Mesendoderm (in vitro differentiated cells): ENCODE results near the gene CLSTN2.

Experiments used
- DNase-seq: peaks from one replicate; pipeline ENCODE4 v3.0.0; 2013
- H2AK5ac ChIP-seq: 2 replicates; pipeline ENCODE4 v1.6.1; 2013; ENCODE audit warnings: low read length, inconsistent platforms
- H2BK120ac ChIP-seq: 2 replicates; pipeline ENCODE4 v1.6.1; 2013; ENCODE audit warnings: low read depth, mild to moderate bottlenecking, low read length, moderate library complexity, mixed read lengths
- H2BK15ac ChIP-seq: replicated peaks from 2 replicates; pipeline ENCODE4 v1.6.1; 2013; ENCODE audit warnings: low read depth, mild to moderate bottlenecking, moderate library complexity
- H2BK5ac ChIP-seq: 2 replicates; pipeline ENCODE4 v1.6.1; 2013; ENCODE audit warnings: low read length, inconsistent platforms
- H3K18ac ChIP-seq: 2 replicates; pipeline ENCODE4 v1.6.1; 2013; ENCODE audit warnings: mild to moderate bottlenecking, low read length, mixed read lengths
- H3K23ac ChIP-seq: one replicate; pipeline ENCODE4 v1.6.1; 2013; ENCODE audit warnings: low read length
- H3K27ac ChIP-seq: 2 replicates; pipeline ENCODE4 v1.5.1; 2013; ENCODE audit warnings: low read depth, mild to moderate bottlenecking, inconsistent platforms, low read length, moderate library complexity
- H3K27me3 ChIP-seq: 2 replicates; pipeline ENCODE4 v1.6.1; 2013; ENCODE audit warnings: low read length, control low read depth, mild to moderate bottlenecking, inconsistent platforms; ENCODE audit not compliant: insufficient read depth, poor library complexity
- H3K36me3 ChIP-seq: 2 replicates; pipeline ENCODE4 v1.6.1; 2013; ENCODE audit warnings: low read length, inconsistent platforms; ENCODE audit not compliant: control insufficient read depth, insufficient read depth
- H3K4ac ChIP-seq: one replicate; pipeline ENCODE4 v1.6.1; 2013; ENCODE audit warnings: low read depth, mild to moderate bottlenecking, low read length, moderate library complexity
- H3K4me1 ChIP-seq: 2 replicates; pipeline ENCODE4 v1.6.1; 2013; ENCODE audit warnings: low read depth, low read length, inconsistent platforms; ENCODE audit not compliant: control insufficient read depth
- H3K4me2 ChIP-seq: 2 replicates; pipeline ENCODE4 v1.6.1; 2013; ENCODE audit warnings: low read length
- H3K4me3 ChIP-seq: 2 replicates; pipeline ENCODE4 v1.5.1; 2013; ENCODE audit warnings: mild to moderate bottlenecking, low read length
- H3K56ac ChIP-seq: one replicate; pipeline ENCODE4 v1.6.1; 2013; ENCODE audit warnings: low read length
- H3K79me1 ChIP-seq: 2 replicates; pipeline ENCODE4 v1.6.1; 2013; ENCODE audit warnings: low read length, inconsistent platforms
- H3K79me2 ChIP-seq: 2 replicates; pipeline ENCODE4 v1.6.1; 2013; ENCODE audit warnings: mild to moderate bottlenecking, low read length; ENCODE audit not compliant: control insufficient read depth, insufficient read depth
- H3K9ac ChIP-seq: 2 replicates; pipeline ENCODE4 v1.6.1; 2013; ENCODE audit warnings: low read length, inconsistent platforms
- H4K5ac ChIP-seq: one replicate; pipeline ENCODE4 v1.6.1; 2013; ENCODE audit warnings: low read length
- H4K8ac ChIP-seq: one replicate; pipeline ENCODE4 v1.6.1; 2013; ENCODE audit warnings: low read depth, mild to moderate bottlenecking, control low read depth, low read length, moderate library complexity
- WGBS: extraction: QIAGEN DNeasy Blood & Tissue Kit; methylation state at CpG from one replicate; pipeline ENCODE4 v1.1.7; 2013; ENCODE audit warnings: low lambda C conversion rate, missing lambda C conversion rate; ENCODE audit not compliant: insufficient coverage; ENCODE audit errors: extremely low coverage; 5-methylcytosine and 5-hydroxymethylcytosine counted together

The CLSTN2 gene

DNA sequence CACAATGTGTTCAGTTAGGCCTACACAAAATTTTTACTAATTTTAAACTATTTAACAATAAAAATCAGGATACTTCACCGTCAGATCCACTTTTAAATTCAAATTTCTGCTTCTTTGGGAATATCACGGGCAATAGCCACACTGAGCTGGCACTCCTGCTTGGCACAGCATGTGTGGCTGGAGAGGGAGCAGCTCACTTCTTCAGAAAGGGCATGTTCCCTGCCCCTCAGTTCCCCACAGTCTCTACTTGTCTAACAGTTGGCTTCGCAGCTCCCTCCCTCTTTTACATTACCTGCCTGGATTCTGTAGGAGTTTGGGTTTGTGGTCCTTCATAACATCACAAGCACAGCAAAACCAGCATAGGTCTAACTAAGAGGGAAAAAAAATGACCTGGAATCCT lies 666.9 kb downstream of the CLSTN2 start:
- Histone ChIP-seq H3K9ac (no peak overlapping the region), H2BK15ac (no peak overlapping the region), H3K4me3 (no peak overlapping the region), H3K56ac (no peak overlapping the region), H3K79me2 (no peaks in the 10 kb centered on the region), H3K27ac (no peak overlapping the region), H4K8ac (no peak overlapping the region), H2BK120ac (no peak overlapping the region), H3K4me2 (no peak overlapping the region), H3K23ac (no peak overlapping the region), H3K4ac (no peak overlapping the region), H2BK5ac (no peak overlapping the region), H3K4me1 (no peaks in the 10 kb centered on the region), H3K18ac (no peak overlapping the region), H3K79me1 (no peaks in the 10 kb centered on the region), H4K5ac (no peak overlapping the region), H3K36me3 (no peaks in the 10 kb centered on the region), H3K27me3 (no peaks in the 10 kb centered on the region), H2AK5ac (no peak overlapping the region)
- 100% methylated on average over 1 of the region's 3 CpGs for WGBS
- DNase-seq, result no peak

- WGBS, result no CpG with 5 or more reads among the region's 2 CpGs
These were observed 667.8 kb downstream of the CLSTN2 start for GRCh38 chr3:140602781-140603180.

DNA sequence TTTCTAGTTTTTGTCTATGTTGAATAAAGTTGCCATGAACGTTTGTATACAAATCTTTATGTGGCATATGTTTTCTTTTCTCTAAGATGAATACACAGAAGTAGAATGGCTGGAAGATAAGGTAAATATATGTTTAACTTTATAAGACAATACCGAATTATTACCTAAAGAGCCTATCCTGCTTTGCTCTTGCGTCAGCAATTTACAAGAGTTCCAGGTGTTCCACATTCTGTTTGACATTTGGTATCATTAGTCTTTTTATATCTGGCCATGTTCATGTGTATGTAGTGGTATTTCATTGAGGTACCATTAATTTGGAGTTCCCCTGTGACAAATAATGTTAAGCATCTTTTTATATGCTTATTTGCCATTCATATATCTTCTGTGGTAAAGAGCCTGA lies 668.8 kb downstream of the CLSTN2 start:
- no peak overlapping the region for H2BK5ac ChIP-seq
- H2AK5ac ChIP-seq, result no peak overlapping the region
- no peak overlapping the region for H3K9ac ChIP-seq
- no peak overlapping the region for H4K5ac ChIP-seq
- H3K27me3 ChIP-seq, result no peaks in the 10 kb centered on the region
- no CpG with 5 or more reads among the region's 3 CpGs for WGBS
- no peaks in the 10 kb centered on the region for H3K4me1 ChIP-seq
- H3K4me3 ChIP-seq, result no peak overlapping the region
- H3K79me1 ChIP-seq, result no peaks in the 10 kb centered on the region
- no peak overlapping the region for H3K4me2 ChIP-seq
- no peak overlapping the region for H3K27ac ChIP-seq
- H2BK15ac ChIP-seq, result no peak overlapping the region
- no peak overlapping the region for H3K4ac ChIP-seq
- no peak overlapping the region for H3K23ac ChIP-seq
- H3K79me2 ChIP-seq, result no peaks in the 10 kb centered on the region
- H4K8ac ChIP-seq, result no peak overlapping the region
- no peak overlapping the region for H3K18ac ChIP-seq
- no peak overlapping the region for H3K56ac ChIP-seq
- no peak for DNase-seq
- H2BK120ac ChIP-seq, result no peak overlapping the region
- no peaks in the 10 kb centered on the region for H3K36me3 ChIP-seq

More at GRCh38 chr3:140602781-140603180, 667.8 kb downstream of the CLSTN2 start:
- no peak overlapping the region for H2BK5ac ChIP-seq
- H3K27me3 ChIP-seq, result no peaks in the 10 kb centered on the region
- no peak overlapping the region for H2AK5ac ChIP-seq
- H3K4me2 ChIP-seq, result no peak overlapping the region
- no peaks in the 10 kb centered on the region for H3K79me1 ChIP-seq
- no peak overlapping the region for H3K23ac ChIP-seq
- no peak overlapping the region for H3K56ac ChIP-seq
- no peak overlapping the region for H3K4ac ChIP-seq
- H4K5ac ChIP-seq, result no peak overlapping the region
- H3K36me3 ChIP-seq, result no peaks in the 10 kb centered on the region
- no peaks in the 10 kb centered on the region for H3K79me2 ChIP-seq
- no peak overlapping the region for H3K18ac ChIP-seq
- H3K4me3 ChIP-seq, result no peak overlapping the region
- H3K9ac ChIP-seq, result no peak overlapping the region
- no peak overlapping the region for H3K27ac ChIP-seq
- no peak overlapping the region for H2BK120ac ChIP-seq
- H4K8ac ChIP-seq, result no peak overlapping the region
- H3K4me1 ChIP-seq, result no peaks in the 10 kb centered on the region
- H2BK15ac ChIP-seq, result no peak overlapping the region
- no peak for DNase-seq

- Histone ChIP-seq H3K79me2 (no peaks in the 10 kb centered on the region), H3K18ac (no peak overlapping the region), H3K27ac (no peak overlapping the region), H2AK5ac (no peak overlapping the region), H4K8ac (no peak overlapping the region), H2BK15ac (no peak overlapping the region), H3K4me2 (no peak overlapping the region), H2BK5ac (no peak overlapping the region), H4K5ac (no peak overlapping the region), H3K23ac (no peak overlapping the region), H2BK120ac (no peak overlapping the region), H3K4ac (no peak overlapping the region), H3K4me1 (no peaks in the 10 kb centered on the region), H3K27me3 (no peaks in the 10 kb centered on the region), H3K79me1 (no peaks in the 10 kb centered on the region), H3K4me3 (no peak overlapping the region), H3K36me3 (no peaks in the 10 kb centered on the region), H3K56ac (no peak overlapping the region), H3K9ac (no peak overlapping the region)
- no peak for DNase-seq
- WGBS, result no CpG with 5 or more reads among the region's 3 CpGs
These were observed 675.6 kb downstream of the CLSTN2 start for GRCh38 chr3:140610544-140610943.

- no peak overlapping the region for H2BK15ac ChIP-seq
- no peaks in the 10 kb centered on the region for H3K27me3 ChIP-seq
- no peak for DNase-seq
- no peak overlapping the region for H2BK5ac ChIP-seq
- H3K4me1 ChIP-seq, result no peaks in the 10 kb centered on the region
- H3K4me2 ChIP-seq, result no peak overlapping the region
- H4K8ac ChIP-seq, result no peak overlapping the region
- no peaks in the 10 kb centered on the region for H3K79me2 ChIP-seq
- no peak overlapping the region for H3K18ac ChIP-seq
- no peak overlapping the region for H3K4ac ChIP-seq
- H3K4me3 ChIP-seq, result no peak overlapping the region
- no peak overlapping the region for H3K27ac ChIP-seq
- H3K9ac ChIP-seq, result no peak overlapping the region
- H4K5ac ChIP-seq, result no peak overlapping the region
- no CpG with 5 or more reads among the region's 1 CpG for WGBS
- no peak overlapping the region for H2AK5ac ChIP-seq
- no peaks in the 10 kb centered on the region for H3K79me1 ChIP-seq
- H3K56ac ChIP-seq, result no peak overlapping the region
- H3K23ac ChIP-seq, result no peak overlapping the region
- no peak overlapping the region for H2BK120ac ChIP-seq
- no peaks in the 10 kb centered on the region for H3K36me3 ChIP-seq
These were observed 679.0 kb downstream of the CLSTN2 start for GRCh38 chr3:140614001-140614400.

DNA sequence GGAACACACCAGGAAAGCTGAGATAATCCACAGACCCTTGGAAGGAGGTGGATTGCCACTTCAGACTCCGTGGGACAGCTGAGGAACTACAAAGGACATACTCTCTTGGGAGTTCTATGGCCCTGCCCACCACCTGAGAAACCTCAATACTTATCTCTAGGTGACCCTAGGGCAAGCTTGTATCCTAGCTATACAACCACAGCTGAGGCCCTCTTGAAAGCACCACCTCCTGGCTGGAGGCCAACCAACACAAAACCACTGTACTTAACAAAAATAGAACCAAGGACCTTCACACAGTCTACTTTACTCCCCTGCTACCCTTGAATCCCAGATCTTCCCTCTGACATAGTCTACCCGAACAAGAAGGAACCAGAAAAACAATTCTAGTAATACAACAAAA lies 682.1 kb downstream of the CLSTN2 start:
- no peak overlapping the region for H2AK5ac ChIP-seq
- no peak overlapping the region for H2BK15ac ChIP-seq
- H3K56ac ChIP-seq, result no peak overlapping the region
- no peaks in the 10 kb centered on the region for H3K27me3 ChIP-seq
- no peak for DNase-seq
- no peak overlapping the region for H2BK5ac ChIP-seq
- H3K4me3 ChIP-seq, result no peak overlapping the region
- H3K23ac ChIP-seq, result no peak overlapping the region
- no peaks in the 10 kb centered on the region for H3K79me2 ChIP-seq
- no peak overlapping the region for H3K4ac ChIP-seq
- no peaks in the 10 kb centered on the region for H3K4me1 ChIP-seq
- H4K5ac ChIP-seq, result no peak overlapping the region
- H3K9ac ChIP-seq, result no peak overlapping the region
- no CpG with 5 or more reads among the region's 2 CpGs for WGBS
- H3K36me3 ChIP-seq, result no peaks in the 10 kb centered on the region
- H3K4me2 ChIP-seq, result no peak overlapping the region
- H2BK120ac ChIP-seq, result no peak overlapping the region
- no peak overlapping the region for H4K8ac ChIP-seq
- H3K27ac ChIP-seq, result no peak overlapping the region
- no peaks in the 10 kb centered on the region for H3K79me1 ChIP-seq
- H3K18ac ChIP-seq, result no peak overlapping the region
